GM21515 (cell line): ENCODE data around the gene ASB18.

Experiments used
- ATAC-seq: cut with Tn5 transposase; IDR thresholded peaks from one replicate; pipeline ENCODE4 v1.9.1; 2021; ENCODE audit not compliant: unreplicated experiment

ASB18 gene

DNA sequence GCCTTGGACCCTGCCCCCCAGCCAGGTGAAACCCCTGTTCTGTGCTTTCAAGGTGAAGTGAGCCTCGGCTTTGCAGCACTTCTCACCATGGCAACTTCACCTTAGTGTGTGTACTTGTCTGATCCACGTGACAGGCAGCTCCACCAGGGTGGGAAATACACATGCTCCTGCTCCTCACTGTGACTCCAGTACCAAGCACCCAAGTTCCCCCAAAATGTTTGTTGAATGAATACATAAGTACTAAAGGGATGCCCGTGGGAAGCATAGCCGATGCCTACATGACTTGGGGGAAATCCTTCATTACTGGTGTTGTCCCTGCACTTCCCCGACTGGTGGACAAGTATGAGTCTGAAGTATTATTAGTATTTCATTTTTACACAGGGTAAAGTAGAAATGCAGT, 54.2 kb downstream of the ASB18 start:
- ATAC-seq = no peak

GRCh38 chr2:236209535-236209934, 54.7 kb downstream of the ASB18 start:
- ATAC-seq = no peak

DNA sequence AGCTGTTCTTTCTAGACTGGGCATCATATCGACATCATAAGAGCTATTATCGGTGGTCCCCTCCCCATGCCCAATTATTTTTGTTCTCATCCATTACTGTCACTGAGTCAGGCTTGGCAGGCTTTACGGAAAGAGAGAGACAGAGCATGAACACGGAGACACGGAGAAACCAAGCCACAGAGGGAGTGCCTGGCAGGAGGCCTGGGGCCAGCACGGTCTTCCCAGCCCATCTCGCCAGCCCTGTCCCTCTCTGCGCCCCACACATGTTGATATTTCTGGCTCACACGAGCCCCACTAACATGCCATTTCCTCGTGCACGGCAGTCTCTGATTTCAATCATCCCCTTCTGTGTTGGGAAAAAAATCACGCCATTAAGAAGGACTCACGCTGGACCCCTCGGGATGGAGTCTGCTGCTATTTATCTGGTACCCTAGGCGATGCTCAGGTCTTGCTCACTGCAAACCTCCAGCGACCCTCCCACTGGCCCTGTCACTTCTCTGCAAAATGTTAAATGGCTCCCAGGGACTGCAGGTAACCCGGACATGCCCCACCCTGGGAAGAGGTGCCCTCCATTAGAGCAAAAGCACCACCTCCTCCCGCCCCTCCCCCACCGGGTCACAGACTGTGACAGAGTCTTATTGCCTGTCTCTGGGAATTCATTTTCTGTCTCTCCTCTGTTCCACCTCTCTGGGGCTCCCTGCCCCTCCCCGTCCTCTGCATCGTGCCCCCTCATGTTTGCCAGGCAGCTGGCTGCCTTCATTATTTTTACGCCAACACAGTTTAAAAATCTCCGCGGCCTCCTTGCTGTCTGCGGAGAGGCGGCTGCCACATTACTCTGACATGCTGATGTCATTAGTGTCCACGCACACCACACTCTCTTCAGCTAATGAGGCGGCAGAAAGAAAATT, 55.9 kb downstream of the ASB18 start:
- ATAC-seq = no peak

DNA sequence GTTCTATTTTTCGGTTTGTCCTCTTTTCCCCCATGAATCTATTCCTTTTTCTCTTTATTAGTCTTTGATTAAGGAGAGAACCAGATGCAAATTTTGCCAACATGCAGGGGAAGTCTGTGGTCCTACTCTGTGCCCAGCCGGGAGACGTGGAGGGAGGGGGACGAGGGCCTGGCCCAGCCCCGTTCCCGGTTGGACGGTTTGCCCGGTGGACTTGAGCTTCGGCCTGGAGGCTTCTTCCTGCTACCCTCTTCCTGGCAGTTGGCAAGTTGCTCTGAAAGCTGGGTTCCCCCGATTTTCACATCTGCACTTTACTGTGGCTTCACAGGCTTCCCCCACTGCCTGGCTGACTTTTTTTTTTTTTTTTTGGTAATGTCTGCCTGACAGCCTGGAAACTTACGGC, 56.7 kb downstream of the ASB18 start:
- no peak for ATAC-seq

GRCh38 chr2:236205867-236206645, 58.1 kb downstream of the ASB18 start:
- no peak for ATAC-seq

GRCh38 chr2:236204953-236205352, 59.3 kb downstream of the ASB18 start:
- ATAC-seq = no peak

DNA sequence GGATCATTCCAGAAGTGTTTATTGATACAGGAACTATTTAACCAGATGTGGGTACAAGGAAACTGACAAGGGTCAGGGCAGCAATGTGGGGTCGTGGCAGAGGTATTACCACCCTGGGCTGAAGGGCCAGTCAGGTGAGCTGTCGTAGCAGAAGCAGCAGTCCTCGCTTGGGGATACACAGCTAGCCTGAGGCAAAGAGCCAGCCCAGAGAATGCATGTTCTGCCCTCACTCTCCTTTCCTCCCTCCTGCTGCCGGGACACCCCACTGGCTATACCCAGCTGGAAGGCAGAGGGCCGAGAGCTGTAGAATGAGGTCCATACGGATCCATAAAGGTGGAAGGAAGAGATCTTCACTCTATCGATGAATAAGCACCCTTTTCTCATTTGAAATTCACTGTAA, 63.8 kb downstream of the ASB18 start:
- ATAC-seq = no peak

DNA sequence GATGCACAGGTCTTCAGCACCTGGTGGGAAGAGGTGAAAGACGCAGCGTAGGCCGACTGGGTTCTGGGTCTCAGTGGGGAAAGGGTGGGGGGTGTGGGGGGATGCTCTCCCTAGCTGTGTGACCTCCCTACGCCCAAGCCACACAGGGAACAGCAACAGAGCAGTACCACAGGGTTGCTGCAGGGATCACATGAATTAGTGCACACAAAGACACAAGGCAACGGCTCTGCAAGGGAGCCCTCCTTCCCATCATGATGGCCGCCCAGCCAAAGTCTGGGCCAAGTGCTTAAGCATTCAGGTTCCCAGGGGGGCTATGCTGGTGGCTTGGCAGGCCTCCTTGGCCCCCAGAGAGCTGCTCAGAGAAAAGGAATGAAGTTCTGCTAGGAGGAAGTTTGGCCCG, 67.8 kb downstream of the ASB18 start:
- no peak for ATAC-seq

DNA sequence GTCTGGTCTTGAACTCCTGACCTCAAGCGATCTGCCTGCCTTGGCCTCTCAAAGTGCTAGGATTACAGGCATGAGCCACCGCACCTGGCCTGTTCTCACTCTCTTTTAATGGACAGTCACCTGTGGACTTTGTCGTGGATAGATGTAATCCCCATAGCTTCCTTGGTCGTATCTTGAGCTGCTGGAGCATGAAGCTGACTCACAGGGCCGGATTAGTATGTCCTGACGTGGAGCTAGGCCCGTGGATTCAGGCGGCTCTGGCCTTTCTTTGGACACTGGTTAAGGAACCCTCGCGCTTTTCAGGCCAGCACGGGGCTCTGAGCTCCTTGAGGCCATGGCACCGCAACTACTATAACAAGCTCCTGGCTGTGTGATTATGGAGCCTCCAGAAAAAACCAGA, 68.5 kb downstream of the ASB18 start:
- no peak for ATAC-seq

DNA sequence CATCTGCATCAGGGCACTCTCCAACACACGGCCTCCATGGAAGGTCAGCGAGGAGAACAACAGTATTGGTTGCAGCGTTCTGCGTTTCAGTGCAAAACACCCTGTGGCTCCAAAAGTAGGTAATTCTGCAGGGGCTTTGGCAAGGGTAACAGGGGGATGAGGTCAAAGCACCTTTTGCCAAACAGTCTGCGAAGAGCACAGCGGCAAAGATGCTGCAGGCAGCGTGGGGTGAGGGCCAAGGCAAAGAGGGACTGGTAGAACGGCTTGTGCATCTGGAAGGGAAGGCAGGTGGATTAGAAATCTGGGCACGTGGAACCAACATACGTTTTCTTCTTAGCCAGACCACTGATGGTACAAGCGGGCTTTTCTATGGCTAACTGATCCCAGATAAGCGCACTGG, 69.4 kb downstream of the ASB18 start:
- no peak for ATAC-seq

DNA sequence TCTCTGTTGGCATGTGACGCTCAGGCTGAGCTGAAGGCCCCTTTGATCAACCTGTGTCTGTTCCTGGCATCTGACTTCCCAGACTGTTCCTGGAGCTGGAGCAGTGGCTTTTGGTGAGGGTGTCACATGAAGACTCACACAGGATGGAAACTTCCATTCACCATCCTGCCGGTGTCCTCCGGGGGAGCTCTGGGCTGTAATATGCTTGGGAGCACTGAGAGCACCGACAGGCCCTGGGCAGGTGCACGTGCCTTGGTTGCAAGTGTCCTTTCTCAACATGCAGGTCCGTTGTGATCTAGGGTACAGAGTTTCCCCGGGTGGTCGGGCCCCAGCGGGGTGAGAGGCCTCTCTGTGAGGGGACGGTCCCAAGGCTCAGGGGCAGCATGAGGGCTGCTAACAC, 71.2 kb downstream of the ASB18 start:
- ATAC-seq = no peak

DNA sequence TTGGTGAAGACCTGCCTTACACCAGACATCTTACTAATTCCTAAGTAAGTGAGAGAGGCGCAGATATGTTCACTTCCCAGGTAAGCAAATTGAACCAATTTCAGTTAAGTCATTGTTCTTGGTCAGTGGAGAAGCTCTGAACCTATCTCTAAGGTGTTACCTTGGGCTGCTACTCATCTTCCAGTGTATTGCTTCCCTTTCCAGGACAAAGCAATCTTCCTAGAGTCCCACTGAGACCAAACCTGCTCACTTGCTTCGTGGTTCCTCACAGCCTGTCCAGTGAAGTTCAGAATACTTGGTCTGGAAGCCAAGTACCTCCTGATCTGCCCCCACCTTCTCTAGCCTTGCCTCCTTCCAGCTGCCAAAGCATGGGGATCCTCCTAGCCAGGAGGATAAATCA, 73.5 kb downstream of the ASB18 start:
- no peak for ATAC-seq

DNA sequence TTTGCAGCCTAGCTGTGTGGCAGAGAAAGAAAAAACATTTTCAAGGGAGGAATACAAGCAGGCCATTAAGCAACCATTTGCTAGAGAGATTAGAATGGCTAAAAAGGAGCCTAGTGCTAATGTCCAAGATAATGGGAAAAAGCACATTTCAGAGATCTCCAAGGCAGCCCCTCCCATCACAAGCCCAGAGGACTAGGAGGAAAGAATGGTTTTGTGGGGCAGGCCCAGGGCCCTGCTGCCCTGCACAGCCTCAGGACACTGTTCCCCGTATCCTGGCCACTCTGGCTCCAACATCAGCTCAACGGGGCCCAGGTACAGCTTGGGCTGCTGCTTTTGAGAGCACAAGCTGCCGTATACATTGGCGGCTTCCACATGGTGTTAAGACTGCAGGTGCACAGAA, 79.5 kb downstream of the ASB18 start:
- ATAC-seq = no peak

GRCh38 chr2:236180831-236181453, 83.3 kb downstream of the ASB18 start:
- ATAC-seq = no peak

GRCh38 chr2:236180076-236180816, 84.0 kb downstream of the ASB18 start:
- ATAC-seq = no peak

DNA sequence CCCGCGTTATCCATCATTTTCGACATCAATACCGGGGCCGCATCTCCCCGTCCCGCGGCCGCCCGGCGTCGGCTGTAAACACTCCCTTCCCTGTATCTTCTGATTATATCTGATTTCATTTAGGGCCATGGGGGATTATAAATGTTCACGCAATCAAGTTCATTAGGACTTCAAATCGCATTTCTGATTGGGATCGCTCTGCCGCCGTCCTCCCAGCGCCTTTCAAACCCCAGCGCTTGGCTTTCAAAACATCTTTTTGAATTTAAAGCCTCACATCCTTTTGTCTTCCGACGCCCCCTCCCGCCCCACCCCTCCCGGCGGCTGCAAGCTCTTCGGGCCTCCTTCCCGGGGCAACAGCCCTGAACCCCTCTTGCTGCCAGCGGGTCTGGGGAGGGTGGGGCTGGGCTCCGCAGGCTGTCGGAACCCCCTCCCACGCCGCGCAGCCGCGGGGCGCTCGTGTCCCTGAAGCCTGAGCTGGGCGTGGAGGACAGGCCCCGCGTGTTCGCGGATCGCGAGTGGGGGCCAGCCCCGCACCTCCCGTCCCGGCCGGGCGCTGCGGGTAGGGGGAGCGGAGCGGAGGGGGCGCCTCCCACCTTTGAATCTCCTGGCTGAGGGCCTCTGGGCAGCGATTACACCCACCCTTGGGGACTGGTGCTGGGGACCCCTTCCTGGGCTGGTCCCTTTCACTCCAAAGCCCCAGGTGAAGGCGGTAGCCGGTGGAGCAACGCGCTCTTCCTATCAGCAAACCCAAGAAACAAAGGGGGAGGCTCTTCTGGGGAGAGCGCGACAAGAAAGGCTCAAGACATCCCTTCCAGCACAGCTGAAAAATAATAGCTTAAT, 84.8 kb downstream of the ASB18 start:
- ATAC-seq = no peak

DNA sequence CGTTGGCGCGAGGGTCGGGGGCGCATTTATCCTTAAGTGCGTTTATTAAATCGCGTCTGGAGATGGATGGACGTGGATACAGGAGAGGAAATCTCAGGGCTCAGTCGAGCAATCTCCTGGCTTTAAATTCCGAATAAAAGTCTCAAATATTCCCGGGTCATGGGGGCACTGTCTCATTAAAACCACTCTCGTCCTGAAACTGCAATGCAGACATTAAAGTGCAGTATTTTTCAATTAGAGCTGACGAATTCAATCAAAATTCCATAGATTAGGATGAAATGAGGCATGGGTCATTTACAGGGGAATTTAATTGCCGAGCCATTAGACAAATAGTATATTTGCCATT, 85.3 kb downstream of the ASB18 start:
- ATAC-seq = no peak

GRCh38 chr2:236177967-236178889, 86.0 kb downstream of the ASB18 start:
- ATAC-seq = no peak

DNA sequence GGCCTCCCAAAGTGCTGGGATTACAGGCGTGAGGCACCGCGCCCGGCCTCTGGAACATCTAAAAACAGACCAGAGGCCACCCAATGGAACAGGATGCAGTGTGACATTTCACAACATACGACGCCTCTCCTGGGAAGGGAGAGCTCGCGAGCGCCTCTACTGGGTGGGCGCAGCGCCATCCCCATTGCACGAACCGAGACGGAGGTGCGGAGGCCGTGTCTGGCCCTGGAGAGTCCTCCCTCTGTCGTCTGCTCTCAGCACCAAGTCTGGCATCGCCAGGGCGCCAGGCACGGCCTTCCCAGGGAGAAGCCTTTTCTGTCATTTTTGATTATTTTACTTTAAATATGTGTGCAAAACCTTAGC, 86.6 kb downstream of the ASB18 start:
- ATAC-seq = no peak
